GM12875 (cell line): ENCODE data around the gene ADK.
"Not testable (repeated sequence)": the region's sequence is repeated elsewhere in the genome, so short reads cannot be mapped to it uniquely, and the experiment has no call there.

ENCODE experiments used
- H3K4me3 ChIP-seq: one replicate; pipeline ENCODE4 v1.5.1; 2011; ENCODE audit warnings: low read depth, low read length, control low read depth
- CTCF ChIP-seq: IDR thresholded peaks from 2 replicates; pipeline ENCODE4 v1.5.1; 2011; ENCODE audit warnings: low read depth, mild to moderate bottlenecking, control low read depth, inconsistent platforms, low read length, moderate library complexity, borderline replicate concordance; ENCODE audit not compliant: insufficient read depth

Gene ADK

GRCh38 chr10:74451127-74451829, 300.3 kb downstream of the ADK start:
- TF ChIP-seq CTCF: no peak
- H3K4me3 ChIP-seq: no peak overlapping the region

GRCh38 chr10:74453169-74453568, 302.1 kb downstream of the ADK start:
- TF ChIP-seq CTCF: no peak
- no peak overlapping the region for H3K4me3 ChIP-seq

GRCh38 chr10:74457478-74457877, 306.5 kb downstream of the ADK start:
- not testable (repeated sequence) for H3K4me3 ChIP-seq

- TF ChIP-seq CTCF: no peak
- H3K4me3 ChIP-seq: no peak overlapping the region
Measured at GRCh38 chr10:74460812-74461211, 309.8 kb downstream of the ADK start.

GRCh38 chr10:74474022-74474713, 323.1 kb downstream of the ADK start:
- no peak for TF ChIP-seq CTCF

GRCh38 chr10:74476162-74476706, 325.2 kb downstream of the ADK start:
- H3K4me3 ChIP-seq: not testable (repeated sequence)

More at GRCh38 chr10:74474022-74474713, 323.1 kb downstream of the ADK start:
- H3K4me3 ChIP-seq: no peak overlapping the region

GRCh38 chr10:74480778-74481177, 329.8 kb downstream of the ADK start:
- no peak for TF ChIP-seq CTCF
- no peak overlapping the region for H3K4me3 ChIP-seq

GRCh38 chr10:74483356-74483755, 332.3 kb downstream of the ADK start:
- TF ChIP-seq CTCF: no peak
- no peak overlapping the region for H3K4me3 ChIP-seq
